Raji (cell line): ENCODE results near the gene LTA.

Source experiments
- POLR2A ChIP-seq: IDR thresholded peaks from 2 replicates; pipeline ENCODE4 v1.6.1; 2011; ENCODE audit warnings: low read depth, low read length, control low read depth; ENCODE audit not compliant: insufficient read depth

The LTA gene

GRCh38 chr6:31588871-31589650 is 17.0 kb downstream of the LTA start:
- no peak for TF ChIP-seq POLR2A

- TF ChIP-seq POLR2A = no peak
Measured at GRCh38 chr6:31592396-31592771, 20.3 kb downstream of the LTA start.

- TF ChIP-seq POLR2A = no peak
Measured at GRCh38 chr6:31597006-31597405, 24.9 kb downstream of the LTA start.

GRCh38 chr6:31607317-31607716 is 35.2 kb downstream of the LTA start:
- TF ChIP-seq POLR2A = no peak

GRCh38 chr6:31609519-31610406 is 37.7 kb downstream of the LTA start:
- no peak for TF ChIP-seq POLR2A

- no peak for TF ChIP-seq POLR2A
Measured at GRCh38 chr6:31610968-31611367, 38.9 kb downstream of the LTA start.

- TF ChIP-seq POLR2A = no peak
Measured at GRCh38 chr6:31614075-31614619, 42.1 kb downstream of the LTA start.

GRCh38 chr6:31614684-31615578 is 42.8 kb downstream of the LTA start, which contains the start of gene AIF1:
Gene AIF1 (plus strand): TSS chr6:31615234. CDS start chr6:31615330, 96 bp downstream.
- no peak for TF ChIP-seq POLR2A

- no peak for TF ChIP-seq POLR2A
Measured at GRCh38 chr6:31615748-31616147, 43.7 kb downstream of the LTA start.

GRCh38 chr6:31617010-31617409 is 44.9 kb downstream of the LTA start:
- TF ChIP-seq POLR2A = no peak

- TF ChIP-seq POLR2A = peak; percentile 83
Measured at GRCh38 chr6:31619805-31620585, 47.9 kb downstream of the LTA start.

GRCh38 chr6:31620586-31621319 is 48.7 kb downstream of the LTA start, which contains the start of gene PRRC2A:
Gene PRRC2A (plus strand): TSS chr6:31620715. CDS start chr6:31622790, 2,075 bp downstream.
- no peak for TF ChIP-seq POLR2A

- no peak for TF ChIP-seq POLR2A
Measured at GRCh38 chr6:31621320-31621939, 49.3 kb downstream of the LTA start.
